Left forelimb (tissue), 1 donor: Measurements from ENCODE around the gene ARFGAP2.

Experiments
- DNase-seq: peaks from one replicate; pipeline ENCODE4 v3.0.0-alpha.2; 2018; ENCODE audit warnings: low spot score

Gene ARFGAP2

GRCh38 chr11:47187723-47188122 is 11.0 kb upstream of the ARFGAP2 start:
- no peak for DNase-seq

GRCh38 chr11:47186700-47187695 is 10.3 kb upstream of the ARFGAP2 start:
- DNase-seq, result no peak

GRCh38 chr11:47186076-47186699 is 9.5 kb upstream of the ARFGAP2 start, which contains the start of gene PACSIN3:
Gene PACSIN3 (minus strand): TSS chr11:47186434. CDS start chr11:47182727, 3,707 bp downstream.
- DNase-seq, result peak; percentile 75

- peak; percentile 78 for DNase-seq
Observed at GRCh38 chr11:47185305-47186075, 8.8 kb upstream of the ARFGAP2 start.

- no peak for DNase-seq
Observed at GRCh38 chr11:47184711-47185304, 8.1 kb upstream of the ARFGAP2 start.

GRCh38 chr11:47183969-47184368 is 7.3 kb upstream of the ARFGAP2 start:
- no peak for DNase-seq

GRCh38 chr11:47183031-47183856 is 6.6 kb upstream of the ARFGAP2 start:
- no peak for DNase-seq

- no peak for DNase-seq
Observed at GRCh38 chr11:47182380-47182779, 5.7 kb upstream of the ARFGAP2 start.

- DNase-seq, result no peak
Observed at GRCh38 chr11:47181271-47181670, 4.6 kb upstream of the ARFGAP2 start.

- DNase-seq, result no peak
Observed at GRCh38 chr11:47180006-47180787, 3.5 kb upstream of the ARFGAP2 start.

- no peak for DNase-seq
Observed at GRCh38 chr11:47179655-47179991, 2.9 kb upstream of the ARFGAP2 start.

- no peak for DNase-seq
Observed at GRCh38 chr11:47178737-47179654, 2.3 kb upstream of the ARFGAP2 start.

- no peak for DNase-seq
Observed at GRCh38 chr11:47178316-47178715, 1.6 kb upstream of the ARFGAP2 start.

GRCh38 chr11:47177846-47178245 is 1.2 kb upstream of the ARFGAP2 start:
- no peak for DNase-seq

- DNase-seq, result no peak
Observed at GRCh38 chr11:47177229-47177845, 658 bp upstream of the ARFGAP2 start.

- DNase-seq, result no peak
Observed at GRCh38 chr11:47175746-47176327, 842 bp downstream of the ARFGAP2 start.

- no peak for DNase-seq
Observed at GRCh38 chr11:47172740-47173336, 3.8 kb downstream of the ARFGAP2 start.

- no peak for DNase-seq
Observed at GRCh38 chr11:47171856-47172255, 4.8 kb downstream of the ARFGAP2 start.
